HCT116 (cell line): ENCODE results near the gene EZH2. TPM values are rescaled to one million over a fixed set of nuclear protein-coding genes. Genes with fewer than 3 reads are reported as not detected.
A peak's percentile ranks its signal among the peaks of the same experiment; 100 is the strongest.

Experiments used
- ATAC-seq: fragments of 200-7000 bp; cut with Tn5 transposase; 2 replicates; pipeline ENCODE4 v1.9.1; 2020; ENCODE audit warnings: mild to moderate bottlenecking, moderate library complexity
- BruUV-seq: library from RNA; stranded (reverse); fragments of 400-500 nt; replicated peaks from 2 replicates; lab custom pipeline; 2021; lab: Mats Ljungman, UMichigan
- CTCF ChIA-PET: fragments of 300-600 bp; sonication (Branson Sonifier 250); formaldehyde crosslinking; loops from one replicate; lab custom pipeline; 2021; ENCODE audit warnings: antibody characterized with exemption; lab: Charles Lee
- POLR2A ChIA-PET: fragments of 300-600, 350-600 bp; sonication (Branson Sonifier 250); formaldehyde crosslinking; loops from one replicate; lab custom pipeline; 2021; ENCODE audit warnings: antibody characterized with exemption; lab: Charles Lee
- RAD21 ChIA-PET, 2 experiments: fragments of 300-600 bp; sonication (Branson Sonifier 250); formaldehyde crosslinking; loops; one replicate each; lab custom pipeline; 2023; ENCODE audit warnings: low total read pairs in 2 of 2; ENCODE audit not compliant: uncharacterized antibody in 2 of 2, unreplicated experiment in 2 of 2, low non-redundant PET in 1 of 2; lab: Charles Lee
- DNase-seq: peaks from one replicate; pipeline ENCODE4 v3.0.0-alpha.2; 2010; ENCODE audit warnings: low read depth, low spot score
- H2AFZ ChIP-seq: fragments of 200-600 bp; shearing (Covaris generic), sonication (generic); 2 replicates; pipeline ENCODE4 v1.6.1; 2017; ENCODE audit warnings: low read depth, mixed run types, mixed read lengths, antibody characterized with exemption, low read length; ENCODE audit not compliant: poor library complexity, severe bottlenecking
- H3K27ac ChIP-seq: 2 replicates; pipeline ENCODE4 v1.5.1; 2012; ENCODE audit warnings: low read depth, low read length
- H3K27me3 ChIP-seq: fragments of 200-600 bp; sonication (generic); 2 replicates; pipeline ENCODE4 v1.6.1; 2016; ENCODE audit warnings: mixed run types, low read length, mixed read lengths; ENCODE audit not compliant: insufficient read depth
- H3K36me3 ChIP-seq, 2 experiments: fragments of 200-500 bp in 1 of 2; fragments of 200-600 bp in 1 of 2; sonication (Bioruptor generic) in 1 of 2; sonication (generic) in 1 of 2; 2 replicates each; pipeline versions ENCODE4 v1.5.1 to v1.6.1; 2014 to 2016; ENCODE audit warnings: low read length in 2 of 2, inconsistent platforms in 1 of 2, mixed read lengths in 1 of 2, mixed run types in 1 of 2; ENCODE audit not compliant: insufficient read depth in 2 of 2, control insufficient read depth in 1 of 2
- H3K4me1 ChIP-seq, 2 experiments: fragments of 200-600 bp in 1 of 2; sonication (generic) in 1 of 2; 2 replicates each; pipeline versions ENCODE4 v1.5.1 to v1.6.1; 2012 to 2017; ENCODE audit warnings: low read length in 2 of 2, inconsistent platforms in 1 of 2, mild to moderate bottlenecking in 1 of 2, mixed read lengths in 1 of 2, mixed run types in 1 of 2, moderate library complexity in 1 of 2; ENCODE audit not compliant: insufficient read depth in 2 of 2, control insufficient read depth in 1 of 2
- H3K4me2 ChIP-seq: fragments of 200-600 bp; sonication (generic); 2 replicates; pipeline ENCODE4 v1.6.1; 2017; ENCODE audit warnings: mixed run types, low read length, mixed read lengths
- H3K4me3 ChIP-seq, 2 experiments: fragments of 200-600 bp in 1 of 2; sonication (generic) in 1 of 2; replicated peaks in 1 of 2; 2 replicates each; pipeline ENCODE4 v1.5.1; 2011 to 2016; ENCODE audit warnings: low read length in 2 of 2, control low read depth in 1 of 2, low read depth in 1 of 2, mild to moderate bottlenecking in 1 of 2, mixed read lengths in 1 of 2, mixed run types in 1 of 2
- H3K79me2 ChIP-seq: fragments of 200-600 bp; sonication (generic); 2 replicates; pipeline ENCODE4 v1.6.1; 2017; ENCODE audit warnings: mild to moderate bottlenecking, mixed run types, low read length, moderate library complexity, mixed read lengths; ENCODE audit not compliant: insufficient read depth
- H3K9ac ChIP-seq: fragments of 200-600 bp; sonication (generic); 2 replicates; pipeline ENCODE4 v1.6.1; 2016; ENCODE audit warnings: low read length, mixed read lengths
- H3K9me2 ChIP-seq: fragments of 200-600 bp; sonication (generic), shearing (Covaris generic); 2 replicates; pipeline ENCODE4 v1.6.1; 2017; ENCODE audit warnings: mixed run types, mild to moderate bottlenecking, moderate library complexity; ENCODE audit not compliant: insufficient read depth
- H3K9me3 ChIP-seq, 2 experiments: fragments of 200-500 bp in 1 of 2; fragments of 200-600 bp in 1 of 2; sonication (Bioruptor generic) in 1 of 2; sonication (generic) in 1 of 2; 2 replicates each; pipeline ENCODE4 v1.6.1; 2014 to 2017; ENCODE audit warnings: low read length in 2 of 2, mixed read lengths in 2 of 2, inconsistent platforms in 1 of 2, low read depth in 1 of 2, mild to moderate bottlenecking in 1 of 2, mixed run types in 1 of 2, moderate library complexity in 1 of 2; ENCODE audit not compliant: control insufficient read depth in 1 of 2, insufficient read depth in 1 of 2
- H4K20me1 ChIP-seq: fragments of 200-600 bp; sonication (generic), shearing (Covaris generic); 2 replicates; pipeline ENCODE4 v1.6.1; 2017; ENCODE audit warnings: mixed run types, mild to moderate bottlenecking, moderate library complexity; ENCODE audit not compliant: insufficient read depth
- EGR1 ChIP-seq: IDR thresholded peaks from 2 replicates; pipeline ENCODE4 v1.6.1; 2012; ENCODE audit warnings: low read depth
- ELF1 ChIP-seq: IDR thresholded peaks from 2 replicates; pipeline ENCODE4 v1.6.1; 2012; ENCODE audit warnings: low read depth, borderline replicate concordance
- EZH2 ChIP-seq: fragments of 200-600 bp; sonication (generic); IDR thresholded peaks from 2 replicates; pipeline ENCODE4 v1.6.1; 2017; ENCODE audit warnings: antibody characterized with exemption, mixed run types
- POLR2A ChIP-seq: IDR thresholded peaks from 2 replicates; pipeline ENCODE4 v1.7.0; 2011; ENCODE audit warnings: borderline replicate concordance; ENCODE audit not compliant: insufficient read depth, insufficient read length; ENCODE audit errors: extremely low read depth
- POLR2AphosphoS5 ChIP-seq: IDR thresholded peaks from 2 replicates; pipeline ENCODE4 v1.6.1; 2011; ENCODE audit warnings: mild to moderate bottlenecking, low read depth, low read length, moderate library complexity
- SIN3A ChIP-seq: IDR thresholded peaks from 2 replicates; pipeline ENCODE4 v1.6.1; 2012; ENCODE audit warnings: low read depth
- YY1 ChIP-seq: IDR thresholded peaks from 2 replicates; pipeline ENCODE4 v1.6.1; 2011; ENCODE audit warnings: low read length, low read depth, moderate library complexity, mild to moderate bottlenecking; ENCODE audit not compliant: insufficient replicate concordance; ENCODE audit errors: extremely low read depth
- ZFX ChIP-seq: fragments of 450-650 bp; IDR thresholded peaks from 2 replicates; pipeline ENCODE4 v1.6.1; 2017
- intact Hi-C: fragments of 100-400 bp; cut with micrococcal nuclease; formaldehyde crosslinking; loops from 2 replicates; pipeline ENCODE4 v1.10.0; 2022
- total RNA-seq: library from RNA; stranded (reverse); gene quantifications from one replicate; pipeline ENCODE4 v1.2.1, GENCODE V29; 2021; ENCODE audit not compliant: unreplicated experiment
- TF ChIP-seq, protein P1 (sequence below), 3 experiments: fragments of 200-600 bp in 1 of 3; sonication (generic) in 1 of 3; IDR thresholded peaks in 2 of 3; conservative IDR thresholded peaks in 1 of 3; 2 replicates each; pipeline ENCODE4 v1.5.1; 2012 to 2017; ENCODE audit warnings: low read depth in 2 of 3, low read length in 2 of 3, antibody characterized with exemption in 1 of 3, borderline replicate concordance in 1 of 3, control low read depth in 1 of 3, mild to moderate bottlenecking in 1 of 3, mixed read lengths in 1 of 3, mixed run types in 1 of 3, moderate library complexity in 1 of 3; ENCODE audit not compliant: insufficient read depth in 1 of 3

Gene EZH2
- total RNA-seq, 1 experiment from 2014 or later: 55.2 TPM

DNA sequence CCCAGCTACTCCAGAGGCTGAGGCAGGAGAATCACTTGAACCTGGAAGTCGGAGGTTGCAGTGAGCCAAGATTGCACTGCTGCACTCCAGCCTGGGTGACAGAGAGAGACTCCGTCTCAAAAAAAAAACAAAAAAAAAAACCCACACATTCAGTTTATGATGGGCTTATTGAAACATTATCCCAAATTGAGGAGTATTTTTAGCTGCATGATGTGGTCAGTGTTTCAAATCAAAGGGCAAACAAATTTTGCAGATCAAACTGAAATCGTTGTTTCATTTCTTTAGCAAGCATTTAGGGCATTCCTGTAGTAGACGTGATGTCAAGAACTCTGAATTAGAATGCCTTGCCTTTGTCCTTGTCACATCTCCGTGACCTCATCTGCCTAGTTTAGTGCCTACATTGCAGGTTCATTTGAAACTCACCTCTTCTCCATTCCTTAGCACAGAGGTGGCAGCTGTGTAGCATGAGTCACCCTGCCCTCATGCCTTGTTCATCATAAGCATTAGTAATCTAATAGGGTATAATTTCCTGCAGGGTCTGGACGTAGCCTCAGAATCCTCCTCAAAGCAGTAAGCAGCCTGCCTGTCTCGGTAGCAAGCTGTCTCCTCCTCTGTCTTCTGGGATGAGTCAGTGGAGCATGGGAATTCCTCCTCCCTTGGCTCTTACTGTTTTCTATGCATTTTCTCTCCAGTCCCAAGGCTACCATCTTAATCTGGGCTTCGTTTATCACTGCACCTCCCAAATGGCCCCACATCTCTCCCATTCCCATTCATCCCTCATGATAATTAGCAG, 111.6 kb downstream of the EZH2 start (continued):
- TF ChIP-seq POLR2AphosphoS5 (peak; percentile 50), POLR2A (no peak), EGR1 (no peak), EZH2 (no peak), ZFX (no peak)

DNA sequence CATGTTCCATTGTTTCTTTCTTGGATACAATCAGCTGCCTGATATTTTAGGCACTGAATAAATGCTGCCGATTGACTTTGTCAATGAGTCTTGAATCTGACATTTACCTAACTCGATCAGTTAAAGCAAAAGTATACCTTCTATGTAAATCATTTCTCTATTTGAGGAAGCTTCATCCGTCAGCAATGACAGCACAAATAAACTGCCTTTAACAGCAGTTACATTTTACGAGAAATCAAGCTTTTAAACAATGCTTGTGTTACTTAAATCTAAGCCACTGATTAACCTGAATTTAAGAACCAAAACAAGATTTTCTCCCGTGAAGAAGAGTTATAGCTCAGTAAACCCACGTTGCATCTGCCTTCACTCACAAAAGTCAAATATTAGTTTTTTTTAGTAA, 114.1 kb downstream of the EZH2 start:
- Histone ChIP-seq H3K9me2 (no peaks in the 10 kb centered on the region), H3K36me3 (peaks cover 3% of the 10 kb centered on the region in 2 experiments; a peak in 2 of 4 replicates), H3K4me1 (peaks cover 8 to 30% of the 10 kb centered on the region in 2 experiments), H3K27me3 (no peaks in the 10 kb centered on the region), H3K9me3 (no peaks in the 10 kb centered on the region), H4K20me1 (peaks cover 3% of the 10 kb centered on the region; the same call in 1 of the 2 replicates), H3K79me2 (peaks cover 18% of the 10 kb centered on the region; the same call in 1 of the 2 replicates)
- DNase-seq (no peak), ATAC-seq (no peak)
- BruUV-seq: no TSS peak
- TF ChIP-seq YY1: no peak
- TF ChIP-seq, protein P1, sequence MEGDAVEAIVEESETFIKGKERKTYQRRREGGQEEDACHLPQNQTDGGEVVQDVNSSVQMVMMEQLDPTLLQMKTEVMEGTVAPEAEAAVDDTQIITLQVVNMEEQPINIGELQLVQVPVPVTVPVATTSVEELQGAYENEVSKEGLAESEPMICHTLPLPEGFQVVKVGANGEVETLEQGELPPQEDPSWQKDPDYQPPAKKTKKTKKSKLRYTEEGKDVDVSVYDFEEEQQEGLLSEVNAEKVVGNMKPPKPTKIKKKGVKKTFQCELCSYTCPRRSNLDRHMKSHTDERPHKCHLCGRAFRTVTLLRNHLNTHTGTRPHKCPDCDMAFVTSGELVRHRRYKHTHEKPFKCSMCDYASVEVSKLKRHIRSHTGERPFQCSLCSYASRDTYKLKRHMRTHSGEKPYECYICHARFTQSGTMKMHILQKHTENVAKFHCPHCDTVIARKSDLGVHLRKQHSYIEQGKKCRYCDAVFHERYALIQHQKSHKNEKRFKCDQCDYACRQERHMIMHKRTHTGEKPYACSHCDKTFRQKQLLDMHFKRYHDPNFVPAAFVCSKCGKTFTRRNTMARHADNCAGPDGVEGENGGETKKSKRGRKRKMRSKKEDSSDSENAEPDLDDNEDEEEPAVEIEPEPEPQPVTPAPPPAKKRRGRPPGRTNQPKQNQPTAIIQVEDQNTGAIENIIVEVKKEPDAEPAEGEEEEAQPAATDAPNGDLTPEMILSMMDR (IDR thresholded peaks at IDR 0.05 in 2 of 3, conservative IDR thresholded peaks at IDR 0.05 in 1 of 3; ENCODE audit: borderline replicate concordance in 1 of 3, insufficient read depth in 1 of 3, low read depth in 2 of 3, low read length in 2 of 3): no peak
- no peak for TF ChIP-seq POLR2AphosphoS5
- TF ChIP-seq ELF1: no peak
- no peak for TF ChIP-seq SIN3A
- TF ChIP-seq, all 23 proteins: peak for 0
- no peak overlapping the region for H3K9ac ChIP-seq
- no peak overlapping the region for H3K4me2 ChIP-seq
- no peak overlapping the region for H2AFZ ChIP-seq
- intact Hi-C loops: loop anchor here (10.0 kb wide), 1 partner anchor 195 kb away; no protein-coding TSS in a partner anchor
- CTCF ChIA-PET: no interaction called here
- H3K4me3 ChIP-seq: no peak overlapping the region
- H3K27ac ChIP-seq: no peak overlapping the region
- RAD21 ChIA-PET: no interaction called here
- POLR2A ChIA-PET: no interaction called here
